ENCODE results near the gene TRIM9.
"Not testable (repeated sequence)": the region's sequence is repeated elsewhere in the genome, so short reads cannot be mapped to it uniquely, and the experiment has no call there.

Gene TRIM9

GRCh38 chr14:51004352-51004800, 90.5 kb downstream of the TRIM9 start:
- no peak for DNase-seq (ENCODE audit: low read depth)

GRCh38 chr14:51002406-51002999, 92.4 kb downstream of the TRIM9 start:
- DNase-seq (ENCODE audit: low read depth) = no peak

- DNase-seq (ENCODE audit: low read depth) = no peak
Measured at GRCh38 chr14:51000566-51000965, 94.3 kb downstream of the TRIM9 start.

GRCh38 chr14:50999726-51000125, 95.2 kb downstream of the TRIM9 start:
- DNase-seq (ENCODE audit: low read depth) = no peak

- DNase-seq (ENCODE audit: low read depth) = no peak
Measured at GRCh38 chr14:50998612-50999011, 96.3 kb downstream of the TRIM9 start.

GRCh38 chr14:50997712-50998111, 97.2 kb downstream of the TRIM9 start:
- DNase-seq (ENCODE audit: low read depth) = no peak

- DNase-seq (ENCODE audit: low read depth) = not testable (repeated sequence)
Measured at GRCh38 chr14:50994158-50994557, 100.7 kb downstream of the TRIM9 start.

- DNase-seq (ENCODE audit: low read depth) = no peak
Measured at GRCh38 chr14:50985859-50986331, 109.0 kb downstream of the TRIM9 start.

GRCh38 chr14:50985124-50985858, 109.6 kb downstream of the TRIM9 start:
- DNase-seq (ENCODE audit: low read depth) = no peak

- DNase-seq (ENCODE audit: low read depth) = no peak
Measured at GRCh38 chr14:50984036-50984710, 110.7 kb downstream of the TRIM9 start.

- DNase-seq (ENCODE audit: low read depth) = no peak
Measured at GRCh38 chr14:50979941-50980850, 114.7 kb downstream of the TRIM9 start.

- no peak for DNase-seq (ENCODE audit: low read depth)
Measured at GRCh38 chr14:50978888-50979287, 116.0 kb downstream of the TRIM9 start.

- DNase-seq (ENCODE audit: low read depth) = no peak
Measured at GRCh38 chr14:50978529-50978871, 116.4 kb downstream of the TRIM9 start.

- no peak for DNase-seq (ENCODE audit: low read depth)
Measured at GRCh38 chr14:50977863-50978528, 116.9 kb downstream of the TRIM9 start.

- no peak for DNase-seq (ENCODE audit: low read depth)
Measured at GRCh38 chr14:50974118-50974517, 120.8 kb downstream of the TRIM9 start.

GRCh38 chr14:50972734-50973133, 122.2 kb downstream of the TRIM9 start:
- no peak for DNase-seq (ENCODE audit: low read depth)

GRCh38 chr14:50970886-50971781, 123.8 kb downstream of the TRIM9 start:
- no peak for DNase-seq (ENCODE audit: low read depth)

- no peak for DNase-seq (ENCODE audit: low read depth)
Measured at GRCh38 chr14:50967790-50968189, 127.1 kb downstream of the TRIM9 start.

- DNase-seq (ENCODE audit: low read depth) = no peak
Measured at GRCh38 chr14:50967103-50967502, 127.8 kb downstream of the TRIM9 start.

- DNase-seq (ENCODE audit: low read depth) = peak; percentile 79
Measured at GRCh38 chr14:50964683-50965390, 130.1 kb downstream of the TRIM9 start.
